Measurements from ENCODE around the gene TAS2R30. TPM values are rescaled to one million over a fixed set of nuclear protein-coding genes. Genes with fewer than 3 reads are reported as not detected.

TAS2R30 gene
- total RNA-seq, 4 donors from 2014 or later: 0.50 to 5.7 (median 2.4) TPM

DNA sequence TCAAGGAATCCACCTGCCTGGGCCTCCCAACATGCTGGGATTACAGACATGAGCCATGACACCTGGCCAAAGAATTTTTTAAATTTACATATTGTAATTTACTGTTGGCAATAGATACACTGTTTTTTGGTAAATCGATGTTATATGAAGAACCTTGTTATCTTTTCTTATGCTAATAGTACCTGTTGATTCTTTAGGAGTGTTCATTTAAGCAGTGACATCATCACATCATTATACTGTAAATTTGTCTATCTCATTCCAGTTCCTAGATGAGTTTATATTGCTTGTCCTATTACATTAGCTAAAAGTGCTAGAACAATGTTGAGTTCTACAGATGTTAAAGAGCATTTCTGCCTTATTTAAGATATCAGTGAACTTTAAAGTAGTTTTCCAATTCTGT is 13.0 kb upstream of the TAS2R30 start:
- Histone ChIP-seq H3K9me3 (peaks cover 0 to 17% (median 0%) of the 10 kb centered on the region in 3 donors), H3K36me3 (peaks cover 0 to 7% (median 0%) of the 10 kb centered on the region in 3 donors), H3K4me1 (no peaks in the 10 kb centered on the region), H3K27ac (no peak overlapping the region), H3K4me3 (no peak overlapping the region), H3K27me3 (no peaks in the 10 kb centered on the region)
- DNase-seq: no peak
- TF ChIP-seq POLR2A (IDR thresholded peaks at IDR 0.05): no peak
- TF ChIP-seq, protein P1, sequence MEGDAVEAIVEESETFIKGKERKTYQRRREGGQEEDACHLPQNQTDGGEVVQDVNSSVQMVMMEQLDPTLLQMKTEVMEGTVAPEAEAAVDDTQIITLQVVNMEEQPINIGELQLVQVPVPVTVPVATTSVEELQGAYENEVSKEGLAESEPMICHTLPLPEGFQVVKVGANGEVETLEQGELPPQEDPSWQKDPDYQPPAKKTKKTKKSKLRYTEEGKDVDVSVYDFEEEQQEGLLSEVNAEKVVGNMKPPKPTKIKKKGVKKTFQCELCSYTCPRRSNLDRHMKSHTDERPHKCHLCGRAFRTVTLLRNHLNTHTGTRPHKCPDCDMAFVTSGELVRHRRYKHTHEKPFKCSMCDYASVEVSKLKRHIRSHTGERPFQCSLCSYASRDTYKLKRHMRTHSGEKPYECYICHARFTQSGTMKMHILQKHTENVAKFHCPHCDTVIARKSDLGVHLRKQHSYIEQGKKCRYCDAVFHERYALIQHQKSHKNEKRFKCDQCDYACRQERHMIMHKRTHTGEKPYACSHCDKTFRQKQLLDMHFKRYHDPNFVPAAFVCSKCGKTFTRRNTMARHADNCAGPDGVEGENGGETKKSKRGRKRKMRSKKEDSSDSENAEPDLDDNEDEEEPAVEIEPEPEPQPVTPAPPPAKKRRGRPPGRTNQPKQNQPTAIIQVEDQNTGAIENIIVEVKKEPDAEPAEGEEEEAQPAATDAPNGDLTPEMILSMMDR (IDR thresholded peaks at IDR 0.05): no peak
- intact Hi-C loops (cut with DNase I): no loop called here
- 96 to 100% methylated on average over 1 of the region's 1 CpG for WGBS, 2 donors

DNA sequence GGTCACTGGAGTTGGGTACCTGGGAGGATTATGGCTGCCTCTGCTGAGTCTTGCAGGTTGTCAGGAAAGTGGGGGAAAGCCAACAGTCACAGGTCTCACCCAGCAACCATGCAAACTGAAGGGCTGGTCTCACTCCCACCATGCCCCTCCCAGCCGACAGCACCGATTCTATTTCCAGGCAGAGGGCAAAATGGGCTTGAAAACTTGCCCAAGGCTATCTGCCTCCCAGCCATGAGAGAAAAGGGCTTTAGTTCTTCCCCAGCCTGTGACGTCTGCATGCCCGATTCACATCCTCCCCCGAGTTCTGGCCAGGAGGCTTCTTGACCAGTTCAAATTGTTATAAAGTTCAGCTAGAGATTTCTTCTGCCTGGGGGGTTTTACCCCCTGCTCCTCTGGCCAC is 9.9 kb upstream of the TAS2R30 start:
- Histone ChIP-seq H3K36me3 (peaks cover 0 to 7% (median 0%) of the 10 kb centered on the region in 3 donors), H3K27me3 (no peaks in the 10 kb centered on the region), H3K27ac (no peak overlapping the region), H3K4me1 (no peaks in the 10 kb centered on the region), H3K9me3 (peaks cover 0 to 17% (median 0%) of the 10 kb centered on the region in 3 donors), H3K4me3 (no peak overlapping the region)
- intact Hi-C loops (cut with DNase I): no loop called here
- 77 to 93% methylated on average over 4 of the region's 5 CpGs for WGBS, 2 donors
- TF ChIP-seq, protein P1 (IDR thresholded peaks at IDR 0.05): no peak
- TF ChIP-seq POLR2A (IDR thresholded peaks at IDR 0.05): no peak
- DNase-seq: no peak

DNA sequence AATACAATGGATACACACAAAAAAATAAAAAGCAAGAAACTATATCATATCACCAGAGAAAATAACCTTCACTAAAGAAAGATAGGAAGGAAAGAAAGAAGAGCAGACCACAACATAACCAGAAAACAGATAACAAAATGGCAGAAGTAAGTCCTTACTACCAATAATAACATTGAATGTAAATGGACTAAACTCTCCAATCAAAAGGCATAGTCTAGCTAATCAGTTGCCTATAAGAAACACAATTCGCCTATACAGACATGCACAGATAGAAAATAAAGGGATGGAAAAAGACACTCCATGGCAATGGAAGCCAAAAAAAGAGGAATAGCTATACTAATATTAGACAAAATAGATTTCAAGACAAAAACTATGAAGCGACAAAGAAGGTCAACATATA is 8.9 kb upstream of the TAS2R30 start:
- intact Hi-C loops (cut with DNase I): no loop called here
- DNase-seq: no peak
- peaks cover 0 to 17% (median 0%) of the 10 kb centered on the region in 3 donors for H3K9me3 ChIP-seq

DNA sequence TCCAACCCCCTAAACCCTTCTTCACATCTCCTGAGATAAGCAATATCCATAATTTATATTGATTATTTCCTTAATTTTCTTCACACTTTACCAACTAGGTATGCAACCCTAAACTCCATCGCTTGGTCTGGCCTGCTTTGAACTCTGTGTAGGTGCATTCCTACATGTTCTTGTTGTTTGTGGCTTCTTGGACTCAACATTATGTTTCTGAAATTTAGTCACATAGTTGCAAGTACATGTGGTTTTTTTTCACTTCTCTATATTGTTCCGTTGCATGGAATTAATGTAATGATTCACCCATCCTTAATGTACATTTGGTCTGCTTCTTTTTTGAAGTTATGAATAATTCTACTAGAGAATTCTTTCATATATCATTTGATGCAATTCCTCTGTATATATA is 1.6 kb upstream of the TAS2R30 start:
- TF ChIP-seq POLR2A (IDR thresholded peaks at IDR 0.05): no peak
- TF ChIP-seq, protein P1 (IDR thresholded peaks at IDR 0.05): no peak
- H3K4me3 ChIP-seq: no peak overlapping the region
- WGBS, 2 donors: 43 to 58% methylated on average over 2 of the region's 2 CpGs
- intact Hi-C loops (cut with DNase I): no loop called here
- H3K9me3 ChIP-seq: no peaks in the 10 kb centered on the region
- peaks cover 0 to 11% (median 0%) of the 10 kb centered on the region in 3 donors for H3K4me1 ChIP-seq
- no peak for DNase-seq
- no peak overlapping the region for H3K27ac ChIP-seq
- H3K27me3 ChIP-seq: no peaks in the 10 kb centered on the region
- no peaks in the 10 kb centered on the region for H3K36me3 ChIP-seq

More for the DNA sequence above, 8.9 kb upstream of the TAS2R30 start:
- H3K36me3 ChIP-seq: peaks cover 0 to 7% (median 0%) of the 10 kb centered on the region in 3 donors
- H3K4me1 ChIP-seq: no peaks in the 10 kb centered on the region
- no peaks in the 10 kb centered on the region for H3K27me3 ChIP-seq
- 58 to 74% methylated on average over 2 of the region's 2 CpGs for WGBS, 2 donors
- no peak for TF ChIP-seq POLR2A (IDR thresholded peaks at IDR 0.05)
- H3K27ac ChIP-seq: no peak overlapping the region
- no peak overlapping the region for H3K4me3 ChIP-seq

DNA sequence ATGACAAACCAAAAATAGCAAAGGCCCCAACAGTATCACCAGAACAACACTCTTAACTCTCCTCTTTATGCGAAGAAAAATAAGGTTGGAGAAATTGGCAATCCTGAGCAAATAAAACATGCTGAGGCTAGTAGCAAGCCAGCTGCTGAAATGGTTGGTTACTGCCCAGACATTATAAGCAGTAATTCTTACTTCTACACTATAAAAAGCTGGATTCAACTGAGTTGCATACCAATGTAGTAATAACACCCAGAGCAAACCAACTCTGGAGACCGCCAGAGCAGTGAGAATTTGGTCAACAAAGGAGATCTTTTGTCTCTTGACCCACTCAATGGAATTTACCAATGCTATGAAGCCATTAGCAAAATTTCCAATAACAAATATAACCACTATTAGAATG is 628 bp downstream of the TAS2R30 start:
- no peak overlapping the region for H3K27ac ChIP-seq
- DNase-seq: no peak
- H3K9me3 ChIP-seq: no peaks in the 10 kb centered on the region
- no peak overlapping the region for H3K4me3 ChIP-seq
- TF ChIP-seq POLR2A (IDR thresholded peaks at IDR 0.05): no peak
- TF ChIP-seq, protein P1 (IDR thresholded peaks at IDR 0.05): no peak
- H3K36me3 ChIP-seq: no peaks in the 10 kb centered on the region
- WGBS, 2 donors: 34 to 65% methylated on average over 2 of the region's 2 CpGs
- no peaks in the 10 kb centered on the region for H3K27me3 ChIP-seq
- intact Hi-C loops (cut with DNase I): no loop called here
- peaks cover 0 to 11% (median 0%) of the 10 kb centered on the region in 3 donors for H3K4me1 ChIP-seq

DNA sequence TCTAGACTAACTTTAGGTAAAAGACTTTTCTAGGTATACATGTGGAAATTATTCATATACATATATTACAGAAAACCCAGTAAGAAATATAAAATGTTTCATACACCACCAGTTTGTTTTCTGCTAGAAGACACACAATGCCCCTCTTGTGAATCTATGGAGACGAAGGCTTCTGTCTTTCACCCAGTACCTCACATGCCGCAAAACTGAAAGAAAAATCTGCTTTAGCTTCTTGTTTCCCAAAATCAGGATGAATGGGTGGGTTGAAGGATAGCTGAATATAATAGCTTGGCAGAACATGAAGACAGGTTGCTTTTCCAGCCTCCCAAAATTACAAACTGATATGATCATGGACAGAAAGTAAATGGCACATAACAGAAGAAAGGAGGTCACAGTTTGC is 1.3 kb downstream of the TAS2R30 start:
- H3K4me3 ChIP-seq: no peak overlapping the region
- no peak for DNase-seq
- TF ChIP-seq, protein P1 (IDR thresholded peaks at IDR 0.05): no peak
- TF ChIP-seq POLR2A (IDR thresholded peaks at IDR 0.05): no peak
- H3K27ac ChIP-seq: no peak overlapping the region
- no peaks in the 10 kb centered on the region for H3K27me3 ChIP-seq
- intact Hi-C loops (cut with DNase I): no loop called here
- 97 to 100% methylated on average over 1 to 2 of the region's 2 CpGs for whole genome bisulfite sequencing, 2 donors
- H3K4me1 ChIP-seq: peaks cover 0 to 11% (median 0%) of the 10 kb centered on the region in 3 donors
- no peaks in the 10 kb centered on the region for H3K9me3 ChIP-seq
- no peaks in the 10 kb centered on the region for H3K36me3 ChIP-seq
